ENCODE results near the gene ZBTB22.

- no peak for TF ChIP-seq CTCF (IDR thresholded peaks at IDR 0.05 in 2 of 3, conservative IDR thresholded peaks at IDR 0.05 in 1 of 3; ENCODE audit: borderline replicate concordance in 1 of 3, insufficient read depth in 1 of 3, low read depth in 2 of 3, low read length in 2 of 3)
- TF ChIP-seq POLR2AphosphoS5 (IDR thresholded peaks at IDR 0.05; ENCODE audit: low read depth, low read length) = no peak
- TF ChIP-seq EZH2 (IDR thresholded peaks at IDR 0.05) = no peak
- TF ChIP-seq POLR2A (IDR thresholded peaks at IDR 0.05; ENCODE audit: borderline replicate concordance, extremely low read depth, insufficient read depth, insufficient read length) = no peak
- TF ChIP-seq JUND (IDR thresholded peaks at IDR 0.05) = no peak
- TF ChIP-seq CEBPB (IDR thresholded peaks at IDR 0.05; ENCODE audit: low read depth) = no peak
- TF ChIP-seq FOSL1 (IDR thresholded peaks at IDR 0.05; ENCODE audit: low read depth) = no peak
- no peak for TF ChIP-seq RAD21 (IDR thresholded peaks at IDR 0.05; ENCODE audit: low read depth)
- no peak for TF ChIP-seq ATF3 (IDR thresholded peaks at IDR 0.05)
Measured at GRCh38 chr6:33347816-33348215, 30.3 kb upstream of the ZBTB22 start.
